HCT116 (cell line): Measurements from ENCODE around the gene TMEM208.

Experiments
- CEBPB ChIP-seq: IDR thresholded peaks from 2 replicates; pipeline ENCODE4 v1.6.1; 2012; ENCODE audit warnings: low read depth
- CTCF ChIP-seq, 3 experiments: fragments of 200-600 bp in 1 of 3; sonication (generic) in 1 of 3; IDR thresholded peaks in 2 of 3; conservative IDR thresholded peaks in 1 of 3; 2 replicates each; pipeline ENCODE4 v1.5.1; 2012 to 2017; ENCODE audit warnings: low read depth in 2 of 3, low read length in 2 of 3, antibody characterized with exemption in 1 of 3, borderline replicate concordance in 1 of 3, control low read depth in 1 of 3, mild to moderate bottlenecking in 1 of 3, mixed read lengths in 1 of 3, mixed run types in 1 of 3, moderate library complexity in 1 of 3; ENCODE audit not compliant: insufficient read depth in 1 of 3
- ELF1 ChIP-seq: IDR thresholded peaks from 2 replicates; pipeline ENCODE4 v1.6.1; 2012; ENCODE audit warnings: low read depth, borderline replicate concordance
- EZH2 ChIP-seq: fragments of 200-600 bp; sonication (generic); IDR thresholded peaks from 2 replicates; pipeline ENCODE4 v1.6.1; 2017; ENCODE audit warnings: antibody characterized with exemption, mixed run types
- POLR2AphosphoS5 ChIP-seq: IDR thresholded peaks from 2 replicates; pipeline ENCODE4 v1.6.1; 2011; ENCODE audit warnings: mild to moderate bottlenecking, low read depth, low read length, moderate library complexity
- RAD21 ChIP-seq: IDR thresholded peaks from 2 replicates; pipeline ENCODE4 v1.6.1; 2012; ENCODE audit warnings: low read depth, mild to moderate bottlenecking
- ZFX ChIP-seq: fragments of 450-650 bp; IDR thresholded peaks from 2 replicates; pipeline ENCODE4 v1.6.1; 2017

GRCh38 chr16:67245186-67245585 is 18.3 kb downstream of the TMEM208 start:
- TF ChIP-seq CEBPB (no peak), EZH2 (no peak), CTCF (IDR thresholded peaks at IDR 0.05 in 2 of 3, conservative IDR thresholded peaks at IDR 0.05 in 1 of 3; ENCODE audit: borderline replicate concordance in 1 of 3, insufficient read depth in 1 of 3, low read depth in 2 of 3, low read length in 2 of 3) (no peak), ZFX (no peak), POLR2AphosphoS5 (no peak), ELF1 (no peak), RAD21 (no peak)
